ENCODE results near the gene HDAC8.

DNA sequence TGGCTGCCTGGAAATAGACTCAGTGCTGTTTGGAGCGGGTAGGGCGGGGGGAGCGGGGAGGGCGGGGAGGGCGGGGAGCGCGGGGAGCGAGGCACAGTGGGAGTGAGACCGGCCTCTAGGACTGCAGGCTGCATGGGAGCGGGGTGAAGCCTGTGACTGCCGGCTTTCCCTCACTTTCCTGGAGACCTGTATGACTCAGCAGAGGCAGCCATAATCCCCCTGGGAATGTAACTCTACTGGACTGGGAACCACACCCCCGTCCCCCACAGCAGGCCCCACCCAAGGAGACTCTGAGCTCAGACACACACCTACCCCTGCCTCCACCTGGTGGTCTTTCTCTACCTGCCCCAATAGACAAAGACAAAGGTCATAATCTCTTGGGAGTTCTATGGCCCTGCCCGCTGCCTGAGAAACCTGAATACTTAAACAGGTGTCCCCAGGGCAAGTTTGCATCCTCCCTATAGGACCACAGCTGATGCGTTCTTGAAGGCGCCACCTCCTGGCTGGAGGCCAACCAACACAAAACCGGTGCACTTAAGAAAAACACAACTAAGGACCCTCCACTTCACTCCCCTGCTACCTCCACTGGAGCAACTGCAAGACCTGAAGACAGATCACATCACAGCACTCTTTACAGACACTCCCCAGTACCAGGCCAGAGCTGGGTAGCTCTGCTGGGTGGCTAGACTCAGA, 18.0 kb downstream of the HDAC8 start:
- TF ChIP-seq, protein P1, sequence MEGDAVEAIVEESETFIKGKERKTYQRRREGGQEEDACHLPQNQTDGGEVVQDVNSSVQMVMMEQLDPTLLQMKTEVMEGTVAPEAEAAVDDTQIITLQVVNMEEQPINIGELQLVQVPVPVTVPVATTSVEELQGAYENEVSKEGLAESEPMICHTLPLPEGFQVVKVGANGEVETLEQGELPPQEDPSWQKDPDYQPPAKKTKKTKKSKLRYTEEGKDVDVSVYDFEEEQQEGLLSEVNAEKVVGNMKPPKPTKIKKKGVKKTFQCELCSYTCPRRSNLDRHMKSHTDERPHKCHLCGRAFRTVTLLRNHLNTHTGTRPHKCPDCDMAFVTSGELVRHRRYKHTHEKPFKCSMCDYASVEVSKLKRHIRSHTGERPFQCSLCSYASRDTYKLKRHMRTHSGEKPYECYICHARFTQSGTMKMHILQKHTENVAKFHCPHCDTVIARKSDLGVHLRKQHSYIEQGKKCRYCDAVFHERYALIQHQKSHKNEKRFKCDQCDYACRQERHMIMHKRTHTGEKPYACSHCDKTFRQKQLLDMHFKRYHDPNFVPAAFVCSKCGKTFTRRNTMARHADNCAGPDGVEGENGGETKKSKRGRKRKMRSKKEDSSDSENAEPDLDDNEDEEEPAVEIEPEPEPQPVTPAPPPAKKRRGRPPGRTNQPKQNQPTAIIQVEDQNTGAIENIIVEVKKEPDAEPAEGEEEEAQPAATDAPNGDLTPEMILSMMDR (IDR thresholded peaks at IDR 0.05): no peak
- TF ChIP-seq EZH2 (IDR thresholded peaks at IDR 0.05; ENCODE audit: borderline replicate concordance, insufficient read depth, low read depth, low read length, poor library complexity, severe bottlenecking): no peak

All from B cell (primary cell).